ENCODE data around the gene JAM3.
A peak's percentile ranks its signal among the peaks of the same experiment; 100 is the strongest.

JAM3 gene

DNA sequence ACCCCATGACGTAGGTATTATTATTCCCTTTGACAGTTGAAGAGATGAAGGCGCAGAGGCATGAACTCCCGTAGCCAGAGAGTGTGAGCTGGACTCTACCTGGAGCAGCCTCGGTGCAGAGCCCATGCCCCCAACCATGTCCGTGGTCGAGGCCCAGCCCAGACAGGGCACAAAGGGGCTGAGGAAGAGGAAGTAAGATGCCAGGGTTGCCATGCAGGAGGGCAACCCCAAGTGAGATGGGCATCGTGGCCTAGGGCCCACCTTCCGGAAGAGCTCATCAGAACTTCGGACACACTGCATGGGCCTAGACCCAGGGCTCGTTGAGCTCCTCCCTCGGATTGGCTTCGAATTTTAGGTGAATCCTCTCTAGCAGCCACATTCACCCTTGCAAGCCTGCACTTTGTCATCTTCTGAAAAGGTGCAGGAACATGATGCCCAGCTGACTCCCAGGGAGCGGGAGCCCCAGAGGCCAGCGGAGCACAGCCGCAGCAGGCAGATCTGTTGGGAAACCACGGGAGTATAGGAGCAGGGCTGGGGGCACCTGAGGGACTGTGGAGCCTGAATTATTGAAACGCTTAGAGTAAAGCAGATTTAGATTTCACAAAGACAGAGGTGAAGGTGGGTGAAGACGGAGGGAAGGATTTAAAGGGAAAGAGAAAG, 29.0 kb upstream of the JAM3 start:
- DNase-seq (ENCODE audit: low read depth in 2 of 2): no peak

DNA sequence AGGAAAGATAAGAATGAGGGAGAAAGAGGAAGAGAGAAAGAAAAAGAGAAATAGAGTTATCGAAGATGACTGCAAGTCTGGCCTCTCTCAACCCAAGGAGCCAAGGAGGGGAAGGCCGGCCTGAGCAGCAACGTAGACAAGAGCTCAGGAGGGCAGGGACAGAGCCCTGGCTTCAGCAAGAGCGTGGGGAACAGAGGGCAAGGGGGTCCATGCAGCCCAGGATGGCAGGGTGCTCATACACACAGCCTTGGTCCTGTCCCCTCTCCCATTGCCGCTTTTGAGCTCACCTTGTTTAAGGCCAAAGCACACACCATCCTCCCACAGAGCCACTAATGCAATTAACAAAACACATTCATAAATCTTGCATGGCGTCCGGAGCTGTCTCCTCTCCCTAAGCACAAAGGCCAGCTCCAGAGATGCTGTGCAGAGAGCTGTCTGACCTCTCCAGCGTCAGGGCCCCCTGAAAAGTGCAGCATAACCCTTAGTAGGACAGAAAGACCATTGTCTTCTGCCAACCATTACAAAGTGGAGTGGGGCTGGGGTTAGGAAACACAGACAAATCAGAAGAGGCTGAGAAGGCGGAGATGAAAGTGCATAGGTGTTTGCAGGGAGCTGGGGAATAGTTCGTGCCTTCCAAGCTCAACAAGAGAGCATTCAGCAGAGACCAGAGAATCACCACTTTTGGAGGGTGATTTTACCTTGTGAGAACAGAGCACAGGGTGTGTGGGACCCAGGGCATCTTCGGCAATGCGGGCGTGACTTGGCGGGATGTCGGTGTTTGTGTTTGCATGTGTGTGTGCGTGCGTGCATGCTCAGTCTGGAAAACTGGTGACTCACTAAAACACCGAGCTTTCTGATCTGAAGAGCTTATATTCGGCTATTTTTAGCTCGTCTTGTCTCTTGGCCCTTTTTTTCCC, 28.2 kb upstream of the JAM3 start:
- no peak for DNase-seq (ENCODE audit: low read depth in 2 of 2)

DNA sequence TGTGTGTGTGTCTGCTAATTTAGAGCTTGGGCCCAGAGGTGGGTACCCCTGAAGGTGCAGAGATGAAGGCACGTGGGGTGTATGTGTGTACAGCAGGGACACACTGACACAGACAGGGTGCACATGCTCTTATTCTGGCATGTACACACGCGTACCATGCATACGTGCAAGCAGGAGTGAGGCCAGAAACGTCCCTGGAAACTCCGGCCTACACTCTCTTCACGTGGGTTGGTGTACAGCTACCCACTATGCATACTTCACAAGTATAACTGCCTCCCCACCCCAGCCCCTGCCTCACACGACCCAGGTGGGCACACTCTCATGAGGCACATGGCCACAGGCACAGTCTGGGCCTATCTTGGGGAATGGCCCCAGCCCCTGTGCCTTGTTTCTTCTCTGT, 27.5 kb upstream of the JAM3 start:
- DNase-seq (ENCODE audit: low read depth in 2 of 2): no peak

DNA sequence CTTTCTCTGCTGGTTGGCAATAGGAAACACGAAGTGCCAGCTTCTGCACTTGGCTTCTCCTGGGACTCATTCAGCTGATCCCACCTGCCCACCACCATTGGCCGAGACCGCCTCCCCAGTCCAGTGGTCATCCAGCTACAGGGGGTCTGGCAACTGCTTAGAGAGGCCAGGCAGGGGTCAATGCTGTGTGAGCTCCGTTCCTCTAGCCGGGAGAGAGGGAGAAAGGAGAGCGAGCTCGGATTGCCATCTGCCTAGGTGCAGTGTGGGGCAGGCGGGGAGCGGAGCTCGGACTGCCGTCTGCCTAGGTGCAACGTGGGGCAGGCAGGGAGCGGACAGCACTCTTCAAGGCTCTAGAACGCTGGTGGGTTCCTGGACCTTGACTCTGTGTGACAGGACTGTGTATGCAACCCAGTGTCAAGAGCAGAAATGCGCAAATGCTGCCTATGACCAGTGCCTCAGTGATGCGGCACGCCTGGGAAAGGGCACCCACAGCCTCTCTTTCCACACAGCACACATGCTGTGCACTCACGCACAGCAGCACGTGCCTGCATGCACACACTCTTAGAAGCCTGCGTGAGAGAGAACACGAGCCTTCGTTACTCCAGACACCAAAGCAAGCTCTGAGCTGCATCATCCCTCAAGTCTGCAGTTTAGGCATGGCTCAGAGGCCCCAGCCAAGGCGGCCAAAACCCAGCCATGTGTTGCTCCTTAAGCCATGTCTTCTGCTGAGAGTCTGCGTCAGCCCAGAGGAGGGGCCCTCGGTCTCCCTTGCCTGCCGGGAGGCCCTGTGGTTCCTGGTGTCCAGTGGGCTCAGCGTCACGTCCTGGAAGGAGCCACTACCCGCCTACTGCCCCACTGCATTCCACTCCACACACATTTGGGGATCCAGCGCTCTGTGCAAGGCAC, 26.8 kb upstream of the JAM3 start:
- no peak for DNase-seq (ENCODE audit: low read depth in 2 of 2)

DNA sequence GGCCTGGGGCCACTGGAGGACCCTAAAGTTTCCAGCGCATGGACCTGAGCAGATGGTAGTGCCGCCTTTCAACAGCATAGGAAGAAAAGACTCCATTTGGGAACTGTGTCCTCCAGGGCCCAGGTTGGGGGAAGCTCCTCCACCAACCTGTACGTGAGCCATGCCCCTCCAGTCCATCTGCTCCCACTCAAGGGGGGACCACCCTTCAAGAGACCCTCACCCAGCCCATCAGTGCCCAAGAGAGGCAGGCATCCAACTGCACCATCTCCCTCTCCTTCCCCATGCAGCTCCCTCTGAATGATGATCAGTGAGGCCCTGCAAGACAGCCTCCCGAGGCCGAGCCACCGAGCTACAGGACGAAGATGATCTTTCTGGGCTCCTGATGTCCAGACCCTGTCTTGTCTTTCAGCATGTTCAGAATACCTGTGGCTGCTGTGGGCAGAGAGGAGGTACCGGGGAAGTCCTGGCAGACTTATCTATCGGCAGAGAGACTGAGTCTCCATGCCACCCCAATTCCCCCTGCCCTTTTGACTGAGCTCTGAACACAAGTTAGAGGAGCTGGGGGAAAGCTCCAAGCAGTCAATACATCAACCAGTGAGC, 25.0 kb upstream of the JAM3 start:
- DNase-seq (ENCODE audit: low read depth in 2 of 2): no peak

DNA sequence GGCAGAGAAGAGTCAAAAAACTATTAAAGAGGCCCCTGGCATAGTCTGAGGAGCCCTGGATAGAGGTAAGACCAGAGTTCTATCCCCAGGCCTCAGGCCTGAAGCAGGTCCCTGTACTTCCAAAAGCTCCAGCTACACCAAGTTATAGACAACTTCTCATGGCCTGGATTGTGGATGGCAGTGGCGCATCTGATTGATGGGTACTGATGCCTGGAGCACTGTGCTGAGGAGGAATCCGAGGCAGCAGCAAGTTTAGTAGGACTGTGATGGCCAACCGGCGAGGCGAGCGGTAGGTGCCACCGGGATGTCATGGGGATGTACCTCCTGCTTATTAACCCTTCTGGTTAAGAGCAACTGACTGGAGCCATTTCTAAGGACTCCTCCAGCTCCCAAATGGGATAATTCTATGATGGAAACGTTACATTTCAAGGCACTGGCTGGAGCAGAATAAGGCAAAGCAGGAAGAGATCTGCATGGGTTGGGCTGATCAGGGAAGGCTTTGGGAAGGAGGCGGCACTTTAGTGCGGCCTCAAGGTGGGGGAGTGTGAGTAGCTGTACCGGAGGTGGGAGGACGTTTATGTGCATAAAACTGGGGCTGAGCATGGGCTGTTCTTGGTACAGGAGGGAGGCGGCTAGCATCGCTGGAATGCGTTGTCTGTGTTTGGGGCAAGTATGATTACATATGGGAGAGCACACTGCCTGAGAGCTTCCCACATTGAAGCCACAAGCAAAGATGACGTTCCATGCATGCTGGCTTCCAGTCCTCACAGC, 24.2 kb upstream of the JAM3 start:
- no peak for DNase-seq (ENCODE audit: low read depth in 2 of 2)

DNA sequence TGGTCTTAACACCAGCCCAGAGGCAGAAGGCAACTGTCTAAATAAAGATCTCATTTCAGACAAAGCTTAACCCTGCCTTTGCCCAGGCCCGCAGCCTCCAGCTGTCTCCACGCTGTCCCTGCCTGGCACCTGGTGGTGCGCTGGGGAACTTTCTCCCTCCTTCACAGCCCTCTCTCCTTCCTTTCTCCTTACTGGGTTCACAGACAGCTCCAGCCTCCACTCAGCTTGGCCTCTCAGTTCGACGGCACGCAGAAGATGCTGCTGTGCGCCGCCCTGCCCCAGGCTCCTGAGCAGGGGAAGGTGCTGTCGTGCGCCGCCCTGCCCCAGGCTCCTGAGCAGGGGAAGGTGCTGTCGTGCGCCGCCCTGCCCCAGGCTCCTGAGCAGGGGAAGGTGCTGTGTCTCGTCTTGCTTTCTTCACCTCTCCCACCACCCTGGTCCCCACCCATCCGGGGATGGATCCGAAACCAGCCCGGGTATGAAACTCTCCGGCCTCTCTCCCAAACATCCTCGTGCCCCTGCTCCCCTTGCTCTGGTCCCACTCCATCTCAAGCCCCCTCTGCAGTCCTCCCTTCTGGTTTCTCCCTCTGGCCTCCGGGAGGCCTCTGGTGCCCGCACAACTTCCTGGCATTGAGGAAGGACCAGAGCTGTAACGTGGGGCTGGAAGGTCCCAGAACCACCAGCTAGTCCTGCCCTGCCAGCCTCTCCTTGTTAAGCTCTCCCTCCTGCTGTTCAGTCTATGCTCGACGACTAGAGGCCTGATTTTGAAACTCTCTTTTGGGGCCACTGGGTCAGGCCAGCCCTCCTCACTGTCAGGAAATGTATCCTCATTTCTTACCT, 22.9 kb upstream of the JAM3 start:
- no peak for DNase-seq (ENCODE audit: low read depth in 2 of 2)

DNA sequence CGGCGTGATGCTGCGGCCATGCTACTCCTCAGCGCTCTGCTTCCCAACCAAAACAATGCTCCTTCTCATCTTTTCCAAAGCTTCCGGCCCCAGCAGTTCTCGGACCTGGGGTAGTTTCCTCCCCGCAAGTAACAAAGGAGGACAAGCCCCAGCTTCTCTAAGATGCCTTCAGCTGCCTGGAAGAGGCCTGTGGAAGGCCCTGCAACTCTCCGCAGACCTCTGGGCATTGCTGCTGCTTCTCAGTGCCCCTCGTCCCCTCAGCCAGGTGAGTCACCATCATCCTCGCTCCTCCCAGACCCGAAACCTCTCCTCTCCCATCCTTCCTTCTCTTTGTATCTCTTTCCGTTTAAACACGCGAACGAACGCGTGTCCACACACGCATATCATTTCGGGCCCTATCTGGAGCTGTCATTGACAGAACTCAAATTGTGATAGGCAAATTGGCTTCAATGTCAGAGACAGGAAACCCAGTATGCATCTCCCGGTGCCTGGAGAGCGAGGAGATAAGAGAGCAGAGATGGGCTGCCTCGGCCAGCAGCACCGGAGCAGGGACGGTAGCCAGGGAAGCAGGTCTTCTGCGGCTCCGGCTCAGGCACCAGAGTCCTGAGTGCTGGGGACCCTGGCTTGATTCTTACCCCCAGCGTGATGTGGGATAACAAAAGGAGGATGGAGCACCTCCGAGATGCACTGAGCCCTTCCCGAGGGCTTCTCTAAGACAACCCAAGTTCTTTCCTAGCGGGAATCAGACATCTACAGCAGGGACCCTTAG, 22.0 kb upstream of the JAM3 start:
- DNase-seq (ENCODE audit: low read depth in 2 of 2): no peak

DNA sequence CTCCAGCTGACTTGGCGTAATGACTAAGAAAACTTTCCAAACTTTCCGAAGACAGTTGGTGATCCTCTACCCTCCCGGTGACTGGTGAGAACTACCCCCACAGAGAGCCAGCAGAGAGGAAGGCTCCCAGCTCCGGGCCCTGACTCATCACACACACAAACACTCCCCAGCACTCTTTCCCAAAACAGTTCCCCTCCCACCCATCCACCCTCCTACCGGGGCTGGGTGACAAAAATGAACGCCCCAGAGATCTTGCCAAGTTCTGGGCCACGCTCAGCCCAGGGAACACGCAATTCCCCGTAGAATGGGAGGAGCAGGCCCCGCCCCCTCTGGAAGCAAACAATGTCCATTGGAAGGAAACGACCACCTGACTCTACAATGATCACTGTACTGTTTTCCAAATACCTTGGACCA, 21.3 kb upstream of the JAM3 start:
- no peak for DNase-seq (ENCODE audit: low read depth in 2 of 2)

DNA sequence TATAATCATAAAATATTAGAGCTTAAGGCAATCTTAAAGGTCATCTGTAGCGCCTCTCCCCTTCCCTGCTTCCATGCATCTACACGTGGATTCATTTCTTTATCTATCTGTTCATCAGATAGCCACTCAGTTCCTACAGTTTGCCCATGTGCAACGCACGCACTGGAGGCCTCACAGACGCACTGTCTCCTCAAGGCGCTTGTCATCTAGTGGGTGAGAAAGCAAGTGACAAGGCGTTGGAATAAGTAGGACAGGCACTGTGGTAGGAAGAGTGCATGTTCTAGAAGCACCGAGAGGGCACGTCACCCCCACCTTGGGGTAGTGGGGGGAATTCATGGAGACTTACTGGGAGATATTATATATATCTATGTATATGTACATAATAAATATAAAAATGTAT, 20.8 kb upstream of the JAM3 start:
- DNase-seq (ENCODE audit: low read depth in 2 of 2): no peak

DNA sequence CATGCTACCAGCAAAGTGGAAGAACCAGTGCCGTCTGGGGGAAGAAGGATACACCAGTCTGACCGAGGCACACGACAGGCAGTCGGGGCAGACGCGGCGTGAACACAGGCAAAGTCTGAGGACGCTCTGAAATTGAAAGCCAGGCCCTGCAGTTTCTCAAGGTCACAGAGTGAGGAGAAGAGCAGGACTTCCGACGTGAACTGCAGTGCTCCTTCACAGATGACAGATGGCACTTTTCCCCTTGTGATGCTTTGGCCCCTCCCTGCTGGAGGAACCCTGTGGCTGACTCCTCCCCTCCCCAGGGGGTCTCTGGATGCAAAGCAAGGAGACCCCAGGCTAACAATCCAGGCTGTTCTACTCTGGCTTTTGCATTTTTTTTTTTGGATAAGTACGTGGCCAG, 19.6 kb upstream of the JAM3 start:
- DNase-seq (ENCODE audit: low read depth in 2 of 2): no peak

DNA sequence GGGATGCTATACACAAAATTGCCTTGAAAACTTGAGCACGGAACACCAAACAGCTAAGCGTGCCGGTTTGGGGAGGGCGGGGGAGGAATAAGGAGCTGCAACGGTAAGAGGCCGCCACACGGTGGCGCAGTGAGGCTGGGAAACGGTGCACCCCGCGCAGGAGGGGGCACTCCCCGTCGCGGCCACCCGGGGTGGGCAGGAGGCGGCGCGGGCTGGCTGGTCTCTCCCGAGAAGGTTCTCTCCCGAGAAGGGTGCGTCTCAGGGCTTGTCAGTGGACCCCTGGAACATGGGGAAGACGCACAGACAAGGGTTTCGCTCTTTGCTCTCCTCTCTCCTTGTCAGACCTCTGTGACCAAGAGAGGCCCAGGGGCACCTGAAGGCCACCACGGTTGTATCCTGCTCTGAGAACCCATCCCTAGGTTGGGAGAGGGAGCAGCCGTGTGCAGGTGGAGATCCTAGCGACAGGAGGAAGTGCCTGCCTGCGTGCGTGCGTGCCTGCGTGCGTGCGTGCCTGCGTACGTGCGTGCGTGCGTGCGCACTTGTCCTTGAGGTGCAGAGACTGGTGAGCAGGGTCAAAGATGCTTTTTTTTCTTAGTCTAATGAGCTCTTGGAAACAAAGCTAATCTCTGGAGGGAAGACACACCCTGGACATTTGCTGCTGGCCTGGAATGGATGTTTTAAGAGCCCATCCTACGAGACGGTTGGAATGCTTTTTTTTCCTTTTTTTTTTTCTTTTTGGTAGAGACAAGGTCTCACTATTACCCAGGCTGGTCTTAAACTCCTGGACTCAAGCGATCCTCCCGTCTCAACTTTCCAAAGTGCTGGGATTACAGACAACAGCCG, 18.1 kb upstream of the JAM3 start:
- DNase-seq (ENCODE audit: low read depth in 2 of 2): peak; percentile 48 to 49

DNA sequence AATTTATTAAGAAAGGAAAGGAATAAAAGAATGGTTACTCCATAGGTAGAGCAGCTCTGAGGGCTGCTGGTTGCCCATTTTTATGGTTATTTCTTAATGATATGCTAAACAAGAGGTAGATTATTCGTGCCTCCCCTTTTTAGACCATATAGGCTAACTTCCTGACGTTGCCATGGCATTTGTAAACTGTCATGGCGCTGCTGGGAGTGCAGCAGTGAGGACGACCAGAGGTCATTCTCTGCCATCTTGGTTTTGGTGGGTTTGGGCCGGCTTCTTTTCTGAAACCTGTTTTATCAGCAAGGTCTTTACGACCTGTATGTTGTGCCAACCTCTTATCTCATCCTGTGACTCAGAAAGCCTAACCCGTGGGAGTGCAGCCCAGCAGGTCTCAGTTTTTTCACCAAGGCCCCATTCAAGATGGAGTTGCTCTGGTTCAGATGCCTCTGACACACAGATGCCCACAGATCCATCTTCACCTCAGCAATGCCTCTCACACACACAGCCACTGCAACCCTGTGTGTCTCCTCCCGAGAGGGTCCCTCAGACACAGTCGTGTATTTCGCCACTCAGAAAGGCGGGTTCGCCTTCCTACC, 16.4 kb upstream of the JAM3 start:
- no peak for DNase-seq (ENCODE audit: low read depth in 2 of 2)

DNA sequence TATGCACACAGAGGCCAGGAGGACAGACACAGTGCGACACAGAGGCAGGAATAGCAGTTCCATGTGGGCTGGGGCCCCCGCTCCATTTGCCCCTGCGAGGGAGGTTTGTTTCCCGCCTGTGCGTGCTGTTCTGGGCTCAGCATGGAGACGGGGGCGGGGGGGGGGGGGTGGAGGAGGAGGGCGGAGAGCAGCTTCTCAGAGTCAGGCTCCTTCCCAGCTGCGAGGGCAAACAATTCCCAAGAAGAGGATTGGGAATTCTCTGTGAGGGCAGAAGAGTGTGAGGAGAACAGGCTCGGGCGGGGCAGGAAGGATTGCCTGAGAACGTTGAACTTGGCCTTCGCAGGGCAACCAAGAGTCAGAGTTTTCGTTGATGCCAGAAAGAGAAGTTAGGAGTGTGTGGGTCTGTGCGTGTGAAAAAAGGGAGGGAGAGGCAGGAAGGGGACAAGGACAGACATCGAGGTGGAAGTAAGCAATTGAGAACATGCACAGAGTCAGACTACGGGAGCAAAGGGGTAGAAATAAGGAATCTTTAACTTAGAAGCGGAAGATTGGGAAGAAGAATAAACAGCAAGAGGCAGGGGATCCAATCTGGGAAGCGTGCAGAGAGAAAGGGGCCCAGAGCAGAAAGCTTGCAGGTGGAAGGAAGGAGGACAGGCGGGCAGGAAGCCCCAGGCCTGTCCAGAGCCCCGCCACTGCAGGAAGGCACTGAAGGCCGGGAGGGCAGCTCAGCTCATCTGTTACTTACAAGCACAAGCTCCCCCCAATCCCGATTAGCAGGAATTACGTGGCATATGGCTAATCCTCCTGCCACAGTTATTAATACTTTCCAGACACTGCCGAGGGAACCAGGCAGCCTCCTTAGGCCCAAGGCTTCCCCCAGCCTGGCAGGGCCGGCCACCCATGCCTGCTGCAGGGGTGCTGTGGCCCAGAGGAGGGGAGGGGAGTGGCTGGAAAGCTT, 15.6 kb upstream of the JAM3 start:
- no peak for DNase-seq (ENCODE audit: low read depth in 2 of 2)

DNA sequence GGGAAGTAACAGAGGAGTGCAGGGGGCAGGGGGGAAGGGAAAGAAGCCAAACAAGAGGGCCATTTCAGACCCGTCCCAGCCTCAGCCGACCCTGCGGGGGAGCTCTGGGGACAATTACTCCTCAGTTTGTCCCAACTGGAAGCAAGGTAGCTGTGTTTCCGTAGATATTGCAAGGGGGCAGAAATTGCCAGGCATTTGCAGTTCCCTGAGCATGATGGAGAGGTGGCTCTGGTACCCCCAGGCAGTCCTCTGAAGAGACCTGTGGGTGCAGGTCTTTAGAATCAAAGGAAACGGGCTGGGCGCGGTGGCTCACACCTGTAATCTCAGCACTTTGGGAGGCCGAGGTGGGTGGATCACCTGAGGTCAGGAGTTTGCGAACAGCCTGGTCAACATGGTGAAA, 13.8 kb upstream of the JAM3 start:
- no peak for DNase-seq (ENCODE audit: low read depth in 2 of 2)

DNA sequence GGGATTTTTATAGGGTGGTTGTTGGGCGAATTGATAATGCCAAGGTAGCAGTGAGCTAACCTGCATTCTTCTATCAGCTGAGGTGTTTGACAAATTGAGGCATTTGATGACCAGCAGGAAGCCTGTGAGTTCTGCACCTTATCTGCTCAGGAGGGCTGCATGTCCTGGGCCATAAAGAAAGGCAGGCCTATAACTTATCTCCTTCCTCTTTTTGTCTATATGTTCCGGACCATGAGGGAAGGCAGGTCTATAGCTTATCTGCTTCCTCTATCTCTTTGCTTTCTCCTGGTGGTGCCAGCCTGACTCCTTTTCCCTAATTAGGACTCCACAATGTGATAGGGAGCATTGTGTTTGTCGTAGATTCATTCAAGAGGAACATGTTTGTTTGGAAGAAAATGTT, 8.6 kb upstream of the JAM3 start:
- DNase-seq (ENCODE audit: low read depth in 2 of 2): no peak
